HG03108 (cell line): ENCODE measurements around the gene TRAF3.

Source experiments
- ATAC-seq: cut with Tn5 transposase; IDR thresholded peaks from one replicate; pipeline ENCODE4 v1.9.1; 2021; ENCODE audit warnings: moderate library complexity; ENCODE audit not compliant: unreplicated experiment

TRAF3 gene

GRCh38 chr14:102905116-102906108 is 128.2 kb downstream of the TRAF3 start:
- ATAC-seq = no peak

- no peak for ATAC-seq
Measured at GRCh38 chr14:102906616-102907302, 129.5 kb downstream of the TRAF3 start.

- no peak for ATAC-seq
Measured at GRCh38 chr14:102907303-102907844, 130.1 kb downstream of the TRAF3 start.

- ATAC-seq = no peak
Measured at GRCh38 chr14:102907980-102908730, 130.9 kb downstream of the TRAF3 start.

- no peak for ATAC-seq
Measured at GRCh38 chr14:102908766-102909455, 131.7 kb downstream of the TRAF3 start.

GRCh38 chr14:102909462-102909861 is 132.2 kb downstream of the TRAF3 start:
- ATAC-seq = no peak

- no peak for ATAC-seq
Measured at GRCh38 chr14:102909911-102910310, 132.7 kb downstream of the TRAF3 start.

GRCh38 chr14:102910442-102910841 is 133.2 kb downstream of the TRAF3 start:
- ATAC-seq = no peak

- ATAC-seq = no peak
Measured at GRCh38 chr14:102911541-102911951, 134.3 kb downstream of the TRAF3 start.

GRCh38 chr14:102911991-102912761 is 134.9 kb downstream of the TRAF3 start:
- no peak for ATAC-seq

GRCh38 chr14:102913341-102914211 is 136.3 kb downstream of the TRAF3 start:
- no peak for ATAC-seq

GRCh38 chr14:102914474-102915291 is 137.4 kb downstream of the TRAF3 start:
- no peak for ATAC-seq

GRCh38 chr14:102915292-102916110 is 138.3 kb downstream of the TRAF3 start:
- no peak for ATAC-seq

GRCh38 chr14:102916347-102917055 is 139.3 kb downstream of the TRAF3 start:
- no peak for ATAC-seq

- ATAC-seq = no peak
Measured at GRCh38 chr14:102917056-102917385, 139.8 kb downstream of the TRAF3 start.

GRCh38 chr14:102917469-102918211 is 140.4 kb downstream of the TRAF3 start:
- no peak for ATAC-seq
